GM12878 (cell line): ENCODE data around the gene NFKB2. TPM values are rescaled to one million over a fixed set of nuclear protein-coding genes. Genes with fewer than 3 reads are reported as not detected.

Source experiments
- ASH2L ChIP-seq: fragments of 300-600, 200-600 bp; sonication (generic); IDR thresholded peaks from 2 replicates; pipeline ENCODE4 v1.6.1; 2017; ENCODE audit warnings: low read depth, mild to moderate bottlenecking, borderline replicate concordance
- BCL11A ChIP-seq: IDR thresholded peaks from 2 replicates; pipeline ENCODE4 v1.6.1; 2011; ENCODE audit warnings: low read depth, low read length
- BCL3 ChIP-seq: IDR thresholded peaks from 2 replicates; pipeline ENCODE4 v1.6.1; 2011; ENCODE audit warnings: borderline replicate concordance, low read depth, mild to moderate bottlenecking, moderate library complexity, low read length; ENCODE audit not compliant: insufficient read depth, poor library complexity, severe bottlenecking
- CEBPB ChIP-seq, 2 experiments: fragments of 150-350 bp in 1 of 2; IDR thresholded peaks; 2 replicates each; pipeline ENCODE4 v1.6.1; 2012 to 2014; ENCODE audit warnings: low read depth in 2 of 2, low read length in 2 of 2, borderline replicate concordance in 1 of 2, inconsistent platforms in 1 of 2
- ETV6 ChIP-seq, 2 experiments: fragments of 450-650 bp in 1 of 2; IDR thresholded peaks in 1 of 2; conservative IDR thresholded peaks in 1 of 2; 2 replicates each; pipeline ENCODE4 v1.6.1; 2014; ENCODE audit warnings: antibody characterized with exemption in 1 of 2, borderline replicate concordance in 1 of 2, low read depth in 1 of 2, mild to moderate bottlenecking in 1 of 2, moderate library complexity in 1 of 2
- HDAC2 ChIP-seq: fragments of 200-600 bp; sonication (generic); IDR thresholded peaks from 2 replicates; pipeline ENCODE4 v1.6.1; 2017
- JUNB ChIP-seq: IDR thresholded peaks from 2 replicates; pipeline ENCODE4 v1.6.1; 2016; ENCODE audit warnings: antibody characterized with exemption, mild to moderate bottlenecking
- MAX ChIP-seq: IDR thresholded peaks from 2 replicates; pipeline ENCODE4 v1.6.1; 2012; ENCODE audit warnings: low read depth, low read length, improper control_type of control experiment
- MEF2A ChIP-seq: IDR thresholded peaks from 2 replicates; pipeline ENCODE4 v1.6.1; 2011; ENCODE audit warnings: low read depth, mild to moderate bottlenecking, low read length, moderate library complexity; ENCODE audit not compliant: insufficient read depth
- MEF2B ChIP-seq: fragments of 450-650 bp; IDR thresholded peaks from 2 replicates; pipeline ENCODE4 v1.6.1; 2018; ENCODE audit warnings: mild to moderate bottlenecking, moderate library complexity; ENCODE audit not compliant: partially characterized antibody, poor library complexity, severe bottlenecking
- MXI1 ChIP-seq: fragments of 150-350 bp; IDR thresholded peaks from 2 replicates; pipeline ENCODE4 v1.6.1; 2011; ENCODE audit warnings: low read depth, mild to moderate bottlenecking, inconsistent platforms, low read length, improper control_type of control experiment
- NR2C1 ChIP-seq: fragments of 450-650 bp; IDR thresholded peaks from 2 replicates; pipeline ENCODE4 v1.6.1; 2017; ENCODE audit warnings: antibody characterized with exemption, mild to moderate bottlenecking, moderate library complexity
- PKNOX1 ChIP-seq: fragments of 450-650 bp; IDR thresholded peaks from 2 replicates; pipeline ENCODE4 v1.6.1; 2016; ENCODE audit warnings: mild to moderate bottlenecking
- POU2F2 ChIP-seq: IDR thresholded peaks from 3 replicates; pipeline ENCODE4 v1.6.1; 2011; ENCODE audit warnings: low read depth, mild to moderate bottlenecking, low read length, borderline replicate concordance
- RAD21 ChIP-seq: IDR thresholded peaks from 2 replicates; pipeline ENCODE4 v1.6.1; 2011; ENCODE audit warnings: mild to moderate bottlenecking, low read depth, low read length, moderate library complexity; ENCODE audit not compliant: insufficient read depth
- RB1 ChIP-seq: fragments of 450-650 bp; formaldehyde crosslinking; IDR thresholded peaks from 2 replicates; pipeline ENCODE4 v1.6.1; 2017; ENCODE audit warnings: mild to moderate bottlenecking, borderline replicate concordance
- RELA ChIP-seq: fragments of 450-650 bp; IDR thresholded peaks from 2 replicates; pipeline ENCODE4 v1.8.0; 2014; ENCODE audit warnings: borderline replicate concordance; ENCODE audit not compliant: partially characterized antibody
- RUNX3 ChIP-seq: IDR thresholded peaks from 2 replicates; pipeline ENCODE4 v1.6.1; 2012; ENCODE audit warnings: low read length, inconsistent platforms
- SP1 ChIP-seq: IDR thresholded peaks from one replicate; pipeline ENCODE4 v1.6.1; 2011; ENCODE audit warnings: low read depth, low read length
- USF1 ChIP-seq: IDR thresholded peaks from 2 replicates; pipeline ENCODE4 v1.6.1; 2011; ENCODE audit warnings: borderline replicate concordance, low read depth, mild to moderate bottlenecking, moderate library complexity, mixed read lengths, low read length; ENCODE audit not compliant: insufficient read depth; ENCODE audit errors: extremely low read length
- WRNIP1 ChIP-seq: IDR thresholded peaks from 2 replicates; pipeline ENCODE4 v1.6.1; 2011; ENCODE audit warnings: low read depth, low read length, improper control_type of control experiment, borderline replicate concordance
- ZNF217 ChIP-seq: fragments of 450-650 bp; IDR thresholded peaks from 2 replicates; pipeline ENCODE4 v1.6.1; 2017; ENCODE audit warnings: antibody characterized with exemption, mild to moderate bottlenecking
- polyA plus RNA-seq, 11 experiments: library from polyadenylated mRNA; depleted of rRNA in 4 of 11; unstranded in 6 of 11; stranded (reverse) in 5 of 11; fragments of >200 nt; fragmentation: Nextera tagmentation in 4 of 11; fragmentation: Illumina TruSeq in 1 of 11; extraction: Ambion mirVana in 4 of 11; extraction: Trizol in 1 of 11; gene quantifications; 1 replicate in 1 of 11; 2 replicates in 10 of 11; pipeline versions ENCODE4 v1.2.1 to v1.2.3, GENCODE V29; 2011 to 2016; ENCODE audit warnings: inconsistent platforms in 2 of 11, missing spikeins in 2 of 11, low read depth in 1 of 11
- total RNA-seq, 4 experiments: library from RNA; depleted of rRNA in 3 of 4; stranded (reverse); fragments of >200 nt in 3 of 4; fragmentation: Illumina TruSeq in 1 of 4; extraction: Trizol in 1 of 4; gene quantifications; 2 replicates each; pipeline versions ENCODE4 v1.2.1 to v1.2.3, GENCODE V29; 2013 to 2021
- TF ChIP-seq, protein P1 (sequence below): fragments of 450-650 bp; formaldehyde crosslinking; IDR thresholded peaks from 2 replicates; pipeline ENCODE4 v1.4.0; 2022; ENCODE audit warnings: mild to moderate bottlenecking, moderate library complexity

The NFKB2 gene
- total and polyA plus RNA-seq, 10 of the 15 experiments (the other 5 are each of a cell fraction or from before 2014, with no cell fraction given) = 0.56 to 144 (median 49.4) TPM

- TF ChIP-seq BCL3 = no peak
- peak; percentile 40 for TF ChIP-seq RELA
- TF ChIP-seq WRNIP1 = no peak
- TF ChIP-seq MEF2A = no peak
- TF ChIP-seq ZNF217 = 0 out of 2 replicates have a peak, but pooled peaks have one; percentile 70
- 0 out of 2 replicates have a peak, but pooled peaks have one; percentile 25 for TF ChIP-seq RUNX3
- TF ChIP-seq MXI1 = peak; percentile 93
- no peak for TF ChIP-seq HDAC2
- TF ChIP-seq MEF2B = peak; percentile 84
- no peak for TF ChIP-seq RAD21
- no peak for TF ChIP-seq USF1
- no peak for TF ChIP-seq BCL11A
- peak; percentile 74; the same call in 1 of the 2 replicates for TF ChIP-seq RB1
- TF ChIP-seq, protein P1, sequence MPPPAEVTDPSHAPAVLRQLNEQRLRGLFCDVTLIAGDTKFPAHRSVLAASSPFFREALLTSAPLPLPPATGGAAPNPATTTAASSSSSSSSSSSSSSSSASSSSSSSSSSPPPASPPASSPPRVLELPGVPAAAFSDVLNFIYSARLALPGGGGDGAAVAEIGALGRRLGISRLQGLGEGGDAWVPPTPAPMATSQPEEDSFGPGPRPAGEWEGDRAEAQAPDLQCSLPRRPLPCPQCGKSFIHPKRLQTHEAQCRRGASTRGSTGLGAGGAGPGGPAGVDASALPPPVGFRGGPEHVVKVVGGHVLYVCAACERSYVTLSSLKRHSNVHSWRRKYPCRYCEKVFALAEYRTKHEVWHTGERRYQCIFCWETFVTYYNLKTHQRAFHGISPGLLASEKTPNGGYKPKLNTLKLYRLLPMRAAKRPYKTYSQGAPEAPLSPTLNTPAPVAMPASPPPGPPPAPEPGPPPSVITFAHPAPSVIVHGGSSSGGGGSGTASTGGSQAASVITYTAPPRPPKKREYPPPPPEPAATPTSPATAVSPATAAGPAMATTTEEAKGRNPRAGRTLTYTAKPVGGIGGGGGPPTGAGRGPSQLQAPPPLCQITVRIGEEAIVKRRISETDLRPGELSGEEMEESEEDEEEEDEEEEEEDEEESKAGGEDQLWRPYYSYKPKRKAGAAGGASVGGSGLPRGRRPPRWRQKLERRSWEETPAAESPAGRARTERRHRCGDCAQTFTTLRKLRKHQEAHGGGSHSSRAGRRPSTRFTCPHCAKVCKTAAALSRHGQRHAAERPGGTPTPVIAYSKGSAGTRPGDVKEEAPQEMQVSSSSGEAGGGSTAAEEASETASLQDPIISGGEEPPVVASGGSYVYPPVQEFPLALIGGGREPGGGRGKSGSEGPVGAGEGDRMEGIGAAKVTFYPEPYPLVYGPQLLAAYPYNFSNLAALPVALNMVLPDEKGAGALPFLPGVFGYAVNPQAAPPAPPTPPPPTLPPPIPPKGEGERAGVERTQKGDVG (CRISPR knock-in tag) = no peak
- TF ChIP-seq ASH2L = no peak
- no peak for TF ChIP-seq JUNB
- no peak for TF ChIP-seq PKNOX1
- peak; percentile 84 for TF ChIP-seq MAX
- TF ChIP-seq ETV6 (conservative IDR thresholded peaks at IDR 0.05 in 1 of 2, IDR thresholded peaks at IDR 0.05 in 1 of 2; ENCODE audit: borderline replicate concordance in 1 of 2, low read depth in 1 of 2) = no peak
- TF ChIP-seq SP1 = no peak
- no peak for TF ChIP-seq CEBPB (IDR thresholded peaks at IDR 0.05; ENCODE audit: borderline replicate concordance in 1 of 2, low read depth in 2 of 2, low read length in 2 of 2)
- 0 out of 3 replicates have a peak, but pooled peaks have one; percentile 64 for TF ChIP-seq POU2F2
- TF ChIP-seq NR2C1 = peak; percentile 28; the same call in 1 of the 2 replicates
Observed at GRCh38 chr10:102450374-102451104, 55.0 kb downstream of the NFKB2 start (continued).
